ENCODE results near the gene SLC9A3. TPM values are rescaled to one million over a fixed set of nuclear protein-coding genes. Genes with fewer than 3 reads are reported as not detected.

SLC9A3 gene
- polyA plus RNA-seq, 1 of the 3 experiments (the other 2 are of a cell fraction): 1.9 TPM

DNA sequence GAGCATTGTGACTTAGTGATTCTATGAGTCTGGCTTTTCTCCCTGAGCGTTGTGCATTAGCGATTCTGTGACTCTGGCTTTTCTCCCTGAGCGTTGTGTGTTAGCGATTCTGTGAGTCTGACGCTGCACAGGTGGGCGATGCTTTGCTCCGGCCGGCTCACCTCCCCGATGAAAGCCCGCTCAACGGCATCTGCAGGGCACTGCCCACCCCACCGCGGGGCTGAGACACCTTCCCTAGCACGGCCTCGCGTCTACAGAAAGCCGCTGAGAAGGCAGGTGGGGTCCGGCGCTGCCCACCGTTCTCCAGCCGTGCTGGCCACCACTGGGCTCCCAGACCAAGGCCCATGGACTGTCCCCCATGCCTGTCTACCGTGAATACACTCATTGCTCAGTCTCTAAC, 12.8 kb upstream of the SLC9A3 start (continued):
- TF ChIP-seq GABPA (IDR thresholded peaks at IDR 0.05; ENCODE audit: low read depth): no peak
- TF ChIP-seq, protein P1, sequence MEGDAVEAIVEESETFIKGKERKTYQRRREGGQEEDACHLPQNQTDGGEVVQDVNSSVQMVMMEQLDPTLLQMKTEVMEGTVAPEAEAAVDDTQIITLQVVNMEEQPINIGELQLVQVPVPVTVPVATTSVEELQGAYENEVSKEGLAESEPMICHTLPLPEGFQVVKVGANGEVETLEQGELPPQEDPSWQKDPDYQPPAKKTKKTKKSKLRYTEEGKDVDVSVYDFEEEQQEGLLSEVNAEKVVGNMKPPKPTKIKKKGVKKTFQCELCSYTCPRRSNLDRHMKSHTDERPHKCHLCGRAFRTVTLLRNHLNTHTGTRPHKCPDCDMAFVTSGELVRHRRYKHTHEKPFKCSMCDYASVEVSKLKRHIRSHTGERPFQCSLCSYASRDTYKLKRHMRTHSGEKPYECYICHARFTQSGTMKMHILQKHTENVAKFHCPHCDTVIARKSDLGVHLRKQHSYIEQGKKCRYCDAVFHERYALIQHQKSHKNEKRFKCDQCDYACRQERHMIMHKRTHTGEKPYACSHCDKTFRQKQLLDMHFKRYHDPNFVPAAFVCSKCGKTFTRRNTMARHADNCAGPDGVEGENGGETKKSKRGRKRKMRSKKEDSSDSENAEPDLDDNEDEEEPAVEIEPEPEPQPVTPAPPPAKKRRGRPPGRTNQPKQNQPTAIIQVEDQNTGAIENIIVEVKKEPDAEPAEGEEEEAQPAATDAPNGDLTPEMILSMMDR (IDR thresholded peaks at IDR 0.05): no peak

DNA sequence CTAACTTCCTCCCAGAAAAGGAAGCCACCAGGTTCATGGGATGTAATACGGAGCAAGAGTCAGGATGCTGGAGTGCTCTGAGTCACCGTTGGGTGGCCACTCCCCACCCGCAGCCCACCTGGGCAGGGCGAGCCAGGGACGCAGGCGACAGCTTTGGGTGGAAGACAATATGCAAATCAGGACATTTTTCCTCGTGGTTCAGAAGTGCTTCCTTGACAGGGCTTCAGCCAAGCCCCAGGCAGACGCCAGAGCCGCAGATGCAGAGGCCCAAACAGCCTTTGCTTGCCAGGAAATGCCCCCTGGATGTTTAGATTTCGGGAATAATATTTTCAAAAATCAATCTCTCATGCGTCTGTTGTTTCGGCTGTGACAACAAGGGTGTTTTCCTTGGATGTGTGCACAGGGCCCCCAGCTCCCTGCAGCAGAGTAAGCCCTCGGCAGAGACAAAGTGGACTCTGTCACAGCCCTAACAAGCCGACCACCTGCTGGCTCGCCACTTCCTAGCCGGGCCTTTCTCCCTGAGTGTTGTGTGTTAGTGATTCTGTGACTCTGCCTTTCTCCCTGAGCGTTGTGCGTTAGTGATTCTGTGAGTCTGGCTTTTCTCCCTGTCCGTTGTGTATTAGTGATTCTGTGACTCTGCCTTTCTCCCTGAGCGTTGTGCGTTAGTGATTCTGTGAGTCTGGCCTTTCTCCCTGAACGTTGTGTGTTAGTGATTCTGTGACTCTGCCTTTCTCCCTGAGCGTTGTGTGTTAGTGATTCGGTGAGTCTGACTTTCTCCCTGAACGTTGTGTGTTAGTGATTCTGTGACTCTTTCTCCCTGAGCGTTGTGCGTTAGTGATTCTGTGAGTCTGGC, 11.8 kb upstream of the SLC9A3 start:
- H3K4me2 ChIP-seq: no peak overlapping the region
- TF ChIP-seq SMC3 (IDR thresholded peaks at IDR 0.05; ENCODE audit: low read depth, low read length) (no peak), RFX5 (IDR thresholded peaks at IDR 0.05; ENCODE audit: low read length) (no peak), NRF1 (IDR thresholded peaks at IDR 0.05; ENCODE audit: low read depth, low read length) (no peak), SIN3A (IDR thresholded peaks at IDR 0.05; ENCODE audit: borderline replicate concordance, low read depth, low read length) (no peak)
- H3F3A ChIP-seq (replicated peaks; ENCODE audit: insufficient read depth): no peaks in the 10 kb centered on the region
- peaks cover 9% of the 10 kb centered on the region; the same call in 1 of the 2 replicates for H3K27me3 ChIP-seq (ENCODE audit: insufficient read depth)
- WGBS (ENCODE audit: low lambda C conversion rate): 53% methylated on average over 20 of the region's 27 CpGs
- no peaks in the 10 kb centered on the region for H4K20me1 ChIP-seq (ENCODE audit: insufficient read depth)
- no peak overlapping the region for H3K4me3 ChIP-seq (ENCODE audit: low read depth in 2 of 2, low read length in 1 of 2)
- no peaks in the 10 kb centered on the region for H3K79me2 ChIP-seq (ENCODE audit: insufficient read depth)
- H3K9me3 ChIP-seq: no peaks in the 10 kb centered on the region
- H3K36me3 ChIP-seq (replicated peaks in 1 of 2; ENCODE audit: control insufficient read depth in 1 of 2, insufficient read depth in 2 of 2, low read length in 1 of 2): no peaks in the 10 kb centered on the region
- CTCF ChIA-PET: no interaction called here
- POLR2A ChIA-PET: no interaction called here
- H3K4me1 ChIP-seq (ENCODE audit: control insufficient read depth in 1 of 2, insufficient read depth in 2 of 2, low read depth in 1 of 2, low read length in 1 of 2): no peaks in the 10 kb centered on the region; a peak in 1 of 4 replicates
- H3K9ac ChIP-seq: no peak overlapping the region
- DNase-seq: no peak
- no peak overlapping the region for H3K27ac ChIP-seq (ENCODE audit: low read depth in 2 of 2, low read length in 1 of 2)
- H2AFZ ChIP-seq (ENCODE audit: low read depth): no peak overlapping the region
- H3K9me2 ChIP-seq: no peaks in the 10 kb centered on the region

DNA sequence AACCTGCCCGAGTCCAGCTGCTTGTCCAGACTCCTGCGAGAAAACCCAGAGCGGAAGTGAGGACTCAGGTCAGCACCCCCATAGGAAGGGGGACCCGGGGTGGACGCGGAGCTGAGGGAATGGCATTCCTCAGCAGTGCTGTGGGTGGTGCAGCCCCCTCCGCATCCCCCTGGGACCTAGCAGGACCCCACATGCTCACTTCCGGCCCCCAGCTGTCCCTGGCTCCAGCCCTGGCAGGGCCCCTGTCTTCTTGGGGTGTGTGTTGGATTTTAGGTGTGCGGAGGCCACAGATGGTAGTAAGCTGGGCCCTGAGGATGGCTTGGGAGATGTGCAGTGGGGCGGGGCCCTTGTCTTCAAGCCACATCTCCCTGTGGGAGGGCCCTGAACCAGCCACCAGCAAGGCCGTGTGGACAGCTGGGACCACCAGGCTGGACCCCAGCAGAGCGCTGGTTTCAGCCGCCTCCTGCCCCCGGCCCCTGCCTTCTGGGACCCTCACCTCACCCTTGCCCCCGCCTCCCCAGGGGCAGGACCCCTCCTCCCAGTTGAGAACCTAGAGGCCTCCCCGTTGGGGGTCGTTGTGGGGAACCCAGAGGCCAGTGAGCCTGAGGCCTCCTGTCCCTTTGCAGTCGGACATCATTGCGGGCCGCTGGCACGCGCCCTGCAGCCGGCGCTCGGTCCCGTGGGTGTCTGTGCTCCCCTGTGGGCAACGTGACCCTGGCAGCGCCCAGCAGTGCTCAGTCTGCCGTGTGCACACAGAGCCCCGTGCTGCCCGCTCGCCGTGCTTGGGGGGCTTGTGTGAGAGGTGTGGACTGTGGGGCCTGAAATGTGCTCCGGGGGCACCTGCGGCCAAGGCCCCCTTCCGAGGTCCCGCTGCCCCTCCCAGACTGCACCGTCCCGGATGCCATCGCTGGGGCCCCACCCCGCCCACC, 10.8 kb upstream of the SLC9A3 start:
- TF ChIP-seq FOXM1 (IDR thresholded peaks at IDR 0.05; ENCODE audit: low read depth) (no peak), RFX5 (IDR thresholded peaks at IDR 0.05; ENCODE audit: low read length) (no peak), FOSL2 (IDR thresholded peaks at IDR 0.05; ENCODE audit: borderline replicate concordance, low read depth) (no peak)
- no peaks in the 10 kb centered on the region for H3K9me2 ChIP-seq
- H2AFZ ChIP-seq (ENCODE audit: low read depth): no peak overlapping the region
- no peak overlapping the region for H3K27ac ChIP-seq (ENCODE audit: low read depth in 2 of 2, low read length in 1 of 2)
- H3K27me3 ChIP-seq (ENCODE audit: insufficient read depth): peaks cover 19% of the 10 kb centered on the region; the same call in 1 of the 2 replicates
- CTCF ChIA-PET: no interaction called here
- H3F3A ChIP-seq (replicated peaks; ENCODE audit: insufficient read depth): no peaks in the 10 kb centered on the region
- H3K9ac ChIP-seq: no peak overlapping the region
- no peaks in the 10 kb centered on the region; a peak in 1 of 4 replicates for H3K4me1 ChIP-seq (ENCODE audit: control insufficient read depth in 1 of 2, insufficient read depth in 2 of 2, low read depth in 1 of 2, low read length in 1 of 2)
- H3K36me3 ChIP-seq (replicated peaks in 1 of 2; ENCODE audit: control insufficient read depth in 1 of 2, insufficient read depth in 2 of 2, low read length in 1 of 2): no peaks in the 10 kb centered on the region
- H4K20me1 ChIP-seq (ENCODE audit: insufficient read depth): no peaks in the 10 kb centered on the region
- no peaks in the 10 kb centered on the region for H3K79me2 ChIP-seq (ENCODE audit: insufficient read depth)
- WGBS (ENCODE audit: low lambda C conversion rate): 85% methylated on average over 11 of the region's 41 CpGs
- no peak overlapping the region for H3K4me3 ChIP-seq (ENCODE audit: low read depth in 2 of 2, low read length in 1 of 2)
- POLR2A ChIA-PET: no interaction called here
- no peak overlapping the region for H3K4me2 ChIP-seq
- DNase-seq: no peak
- no peaks in the 10 kb centered on the region for H3K9me3 ChIP-seq
